ENCODE data around the gene HMCN1. TPM values are rescaled to one million over a fixed set of nuclear protein-coding genes. Genes with fewer than 3 reads are reported as not detected.
A peak's percentile ranks its signal among the peaks of the same experiment; 100 is the strongest.
"Not testable (repeated sequence)": the region's sequence is repeated elsewhere in the genome, so short reads cannot be mapped to it uniquely, and the experiment has no call there.

Gene HMCN1
- total RNA-seq, 4 donors from 2014 or later, result 11.6 to 95.9 (median 78.6) TPM

GRCh38 chr1:186149591-186149990, 415.4 kb downstream of the HMCN1 start:
- Histone ChIP-seq H3K4me1 (peaks cover 3 to 34% (median 10%) of the 10 kb centered on the region in 3 donors), H3K27ac (no peak overlapping the region), H3K36me3 (peaks cover 0 to 49% of the 10 kb centered on the region in 2 donors), H3K4me3 (no peak overlapping the region), H3K27me3 (no peaks in the 10 kb centered on the region), H3K9me3 (no peaks in the 10 kb centered on the region)
- WGBS, 2 donors (ENCODE audit: low coverage in 1 of 2), result 65 to 94% methylated on average over 2 of the region's 2 CpGs
- ATAC-seq, result no peak
- TF ChIP-seq CTCF (IDR thresholded peaks at IDR 0.05) (no peak), POLR2A (IDR thresholded peaks at IDR 0.05) (no peak), POLR2AphosphoS5 (IDR thresholded peaks at IDR 0.05) (no peak), EP300 (IDR thresholded peaks at IDR 0.05) (no peak)

GRCh38 chr1:186152227-186152619, 418.0 kb downstream of the HMCN1 start:
- Histone ChIP-seq H3K36me3 (peaks cover 0 to 25% of the 10 kb centered on the region in 2 donors), H3K4me1 (peaks cover 3 to 23% (median 10%) of the 10 kb centered on the region in 3 donors), H3K27me3 (no peaks in the 10 kb centered on the region), H3K27ac (peak overlapping the region in 3 of 4 donors; percentile 16 to 55 (median 32)), H3K9me3 (no peaks in the 10 kb centered on the region), H3K4me3 (no peak overlapping the region)
- 43 to 64% methylated on average over 3 of the region's 3 CpGs for whole genome bisulfite sequencing, 2 donors (ENCODE audit: low coverage in 1 of 2)
- TF ChIP-seq CTCF (IDR thresholded peaks at IDR 0.05) (no peak), POLR2A (IDR thresholded peaks at IDR 0.05) (no peak)
- no peak for ATAC-seq

GRCh38 chr1:186152620-186153239, 418.5 kb downstream of the HMCN1 start:
- TF ChIP-seq POLR2AphosphoS5 (IDR thresholded peaks at IDR 0.05) (no peak), POLR2A (IDR thresholded peaks at IDR 0.05) (no peak), EP300 (IDR thresholded peaks at IDR 0.05) (no peak), CTCF (IDR thresholded peaks at IDR 0.05) (no peak)
- no peak overlapping the region for H3K4me3 ChIP-seq
- H3K27me3 ChIP-seq, result no peaks in the 10 kb centered on the region
- no peak for ATAC-seq
- H3K9me3 ChIP-seq, result no peaks in the 10 kb centered on the region
- peaks cover 3 to 23% (median 10%) of the 10 kb centered on the region in 3 donors for H3K4me1 ChIP-seq
- peak overlapping the region in 3 of 4 donors; percentile 16 to 55 (median 32) for H3K27ac ChIP-seq
- 24 to 28% methylated on average over 3 to 5 of the region's 5 CpGs for WGBS, 2 donors (ENCODE audit: low coverage in 1 of 2)
- peaks cover 0 to 22% of the 10 kb centered on the region in 2 donors for H3K36me3 ChIP-seq

- 55 to 75% methylated on average over 1 of the region's 1 CpG for WGBS, 2 donors (ENCODE audit: low coverage in 1 of 2)
- no peak overlapping the region for H3K4me3 ChIP-seq
- TF ChIP-seq EP300 (IDR thresholded peaks at IDR 0.05) (no peak), POLR2AphosphoS5 (IDR thresholded peaks at IDR 0.05) (no peak), CTCF (IDR thresholded peaks at IDR 0.05) (no peak), POLR2A (IDR thresholded peaks at IDR 0.05) (no peak)
- H3K36me3 ChIP-seq, result peaks cover 0 to 14% of the 10 kb centered on the region in 2 donors
- peaks cover 3 to 23% (median 10%) of the 10 kb centered on the region in 3 donors for H3K4me1 ChIP-seq
- no peaks in the 10 kb centered on the region for H3K9me3 ChIP-seq
- H3K27ac ChIP-seq, result no peak overlapping the region
- no peaks in the 10 kb centered on the region for H3K27me3 ChIP-seq
- ATAC-seq, result no peak
These were observed 420.5 kb downstream of the HMCN1 start for GRCh38 chr1:186154651-186155050.

GRCh38 chr1:186155594-186155993, 421.4 kb downstream of the HMCN1 start:
- 58 to 73% methylated on average over 1 of the region's 1 CpG for WGBS, 2 donors (ENCODE audit: low coverage in 1 of 2)
- Histone ChIP-seq H3K4me1 (peaks cover 3 to 23% (median 10%) of the 10 kb centered on the region in 3 donors), H3K27ac (no peak overlapping the region), H3K4me3 (no peak overlapping the region), H3K36me3 (peaks cover 0 to 14% of the 10 kb centered on the region in 2 donors), H3K27me3 (no peaks in the 10 kb centered on the region), H3K9me3 (no peaks in the 10 kb centered on the region)
- no peak for TF ChIP-seq POLR2AphosphoS5 (IDR thresholded peaks at IDR 0.05)
- peak in 3 of 4 experiments; percentile 42 to 53 (median 48) for TF ChIP-seq CTCF (IDR thresholded peaks at IDR 0.05)
- no peak for TF ChIP-seq EP300 (IDR thresholded peaks at IDR 0.05)
- ATAC-seq, result peak; percentile 50

- not testable (repeated sequence) for H3K27ac ChIP-seq, H3K9me3 ChIP-seq, H3K4me1 ChIP-seq, H3K27me3 ChIP-seq, ATAC-seq, H3K4me3 ChIP-seq
- WGBS, 2 donors (ENCODE audit: low coverage in 1 of 2), result 100% methylated on average over 3 of the region's 7 CpGs; no CpG with 5 or more reads in 1 of the 2 donors
- H3K36me3 ChIP-seq, result peaks cover 0 to 38% of the 10 kb centered on the region in 2 donors
These were observed 428.7 kb downstream of the HMCN1 start for GRCh38 chr1:186162895-186163294.
